Fibroblast of lung (primary cell): ENCODE results near the gene TAF1C.

ENCODE experiments used
- EZH2 ChIP-seq: IDR thresholded peaks from 2 replicates; pipeline ENCODE4 v1.5.1; 2012; ENCODE audit warnings: low read length, control low read depth, mild to moderate bottlenecking; ENCODE audit errors: missing control alignments
- TF ChIP-seq, protein P1 (sequence below), 2 donors: IDR thresholded peaks in 1 of 2; conservative IDR thresholded peaks in 1 of 2; 1 replicate in 1 of 2; 2 replicates in 1 of 2; pipeline ENCODE4 v1.5.1; 2011 to 2012; ENCODE audit warnings: low read length in 2 of 2, control low read depth in 1 of 2, inconsistent platforms in 1 of 2, low read depth in 1 of 2, mild to moderate bottlenecking in 1 of 2

DNA sequence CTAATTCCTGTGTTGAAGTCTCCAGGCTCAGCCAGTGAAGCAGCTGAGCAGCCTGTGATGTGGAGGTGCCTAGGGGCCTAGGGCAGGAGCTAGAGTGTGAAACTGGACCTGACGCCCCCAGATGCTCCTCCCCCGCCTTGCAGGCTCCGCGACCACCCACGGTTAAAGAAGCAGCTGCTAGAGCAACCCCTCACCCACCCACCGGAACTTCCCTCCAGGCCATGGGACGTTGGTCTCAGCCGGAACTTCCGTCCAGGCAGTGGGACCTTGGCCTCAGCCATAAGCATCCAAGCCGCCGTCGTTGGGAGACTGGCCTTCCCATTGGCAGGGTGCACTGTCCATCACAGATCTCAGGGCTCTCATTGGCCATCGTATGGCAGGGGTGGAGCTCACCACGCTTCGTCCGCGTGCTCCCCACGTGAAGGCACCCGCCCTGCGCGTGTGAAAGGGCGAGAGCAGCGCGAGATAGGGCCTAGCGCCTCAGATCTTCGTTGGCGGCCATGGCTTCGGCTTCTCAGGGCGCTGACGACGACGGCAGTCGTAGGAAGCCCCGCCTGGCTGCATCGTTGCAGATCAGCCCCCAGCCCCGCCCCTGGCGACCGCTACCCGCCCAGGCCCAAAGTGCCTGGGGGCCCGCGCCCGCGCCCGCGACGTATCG is 4.0 kb upstream of the TAF1C start, which contains the start of gene ADAD2:
- TF ChIP-seq, protein P1, sequence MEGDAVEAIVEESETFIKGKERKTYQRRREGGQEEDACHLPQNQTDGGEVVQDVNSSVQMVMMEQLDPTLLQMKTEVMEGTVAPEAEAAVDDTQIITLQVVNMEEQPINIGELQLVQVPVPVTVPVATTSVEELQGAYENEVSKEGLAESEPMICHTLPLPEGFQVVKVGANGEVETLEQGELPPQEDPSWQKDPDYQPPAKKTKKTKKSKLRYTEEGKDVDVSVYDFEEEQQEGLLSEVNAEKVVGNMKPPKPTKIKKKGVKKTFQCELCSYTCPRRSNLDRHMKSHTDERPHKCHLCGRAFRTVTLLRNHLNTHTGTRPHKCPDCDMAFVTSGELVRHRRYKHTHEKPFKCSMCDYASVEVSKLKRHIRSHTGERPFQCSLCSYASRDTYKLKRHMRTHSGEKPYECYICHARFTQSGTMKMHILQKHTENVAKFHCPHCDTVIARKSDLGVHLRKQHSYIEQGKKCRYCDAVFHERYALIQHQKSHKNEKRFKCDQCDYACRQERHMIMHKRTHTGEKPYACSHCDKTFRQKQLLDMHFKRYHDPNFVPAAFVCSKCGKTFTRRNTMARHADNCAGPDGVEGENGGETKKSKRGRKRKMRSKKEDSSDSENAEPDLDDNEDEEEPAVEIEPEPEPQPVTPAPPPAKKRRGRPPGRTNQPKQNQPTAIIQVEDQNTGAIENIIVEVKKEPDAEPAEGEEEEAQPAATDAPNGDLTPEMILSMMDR (conservative IDR thresholded peaks at IDR 0.05 in 1 of 2, IDR thresholded peaks at IDR 0.05 in 1 of 2; ENCODE audit: low read depth in 1 of 2, low read length in 2 of 2) = no peak
- no peak for TF ChIP-seq EZH2
